Activated CD8-positive, alpha-beta T cell treated with anti-CD3 and anti-CD28 coated beads for 36 hours (primary cell): ENCODE measurements around the gene TNP2. TPM values are rescaled to one million over a fixed set of nuclear protein-coding genes. Genes with fewer than 3 reads are reported as not detected.

Source experiments
- ATAC-seq: fragments of 200-7000 bp; cut with Tn5 transposase; one replicate; pipeline ENCODE4 v1.10.0; 2021; ENCODE audit warnings: mild to moderate bottlenecking, moderate library complexity
- CTCF ChIA-PET: fragments of 350-600 bp; sonication (Branson Sonifier 250); formaldehyde crosslinking; loops from one replicate; lab custom pipeline; 2021; ENCODE audit warnings: antibody characterized with exemption; lab: Charles Lee
- POLR2A ChIA-PET: fragments of 350-600 bp; sonication (Branson Sonifier 250); formaldehyde crosslinking; loops from one replicate; lab custom pipeline; 2021; ENCODE audit warnings: antibody characterized with exemption; lab: Charles Lee
- DNase-seq: peaks from one replicate; pipeline ENCODE4 v3.0.0-alpha.2; 2020
- H3K27ac Mint-ChIP-seq: one replicate; pipeline ENCODE4 v1.8.0; 2021; ENCODE audit warnings: mild to moderate bottlenecking, mixed read lengths
- H3K27me3 Mint-ChIP-seq: one replicate; pipeline ENCODE4 v1.8.0; 2021; ENCODE audit warnings: mixed read lengths
- H3K36me3 Mint-ChIP-seq: one replicate; pipeline ENCODE4 v1.8.0; 2021; ENCODE audit warnings: low read depth, mixed read lengths
- H3K4me1 Mint-ChIP-seq: one replicate; pipeline ENCODE4 v1.8.0; 2021; ENCODE audit warnings: low read depth, mixed read lengths
- H3K4me3 Mint-ChIP-seq: one replicate; pipeline ENCODE4 v1.8.0; 2021; ENCODE audit warnings: mild to moderate bottlenecking, moderate library complexity, mixed read lengths
- H3K9me3 Mint-ChIP-seq: one replicate; pipeline ENCODE4 v1.8.0; 2021; ENCODE audit warnings: mixed read lengths
- intact Hi-C: fragments of 100-400 bp; cut with micrococcal nuclease; formaldehyde crosslinking; loops from one replicate; pipeline ENCODE4 v1.10.0; 2022
- total RNA-seq, 2 experiments: library from RNA; stranded (reverse); gene quantifications; one replicate each; pipeline ENCODE4 v1.2.3, GENCODE V29; 2021
- TF ChIP-seq, protein P1 (sequence below): fragments of 200-600 bp; IDR thresholded peaks from one replicate; pipeline ENCODE4 v1.8.0; 2022; ENCODE audit warnings: antibody characterized with exemption, mild to moderate bottlenecking

TNP2 gene
- total RNA-seq, 2 experiments from 2014 or later: not detected

GRCh38 chr16:11231367-11231970 lies 37.7 kb downstream of the TNP2 start:
- TF ChIP-seq, protein P1, sequence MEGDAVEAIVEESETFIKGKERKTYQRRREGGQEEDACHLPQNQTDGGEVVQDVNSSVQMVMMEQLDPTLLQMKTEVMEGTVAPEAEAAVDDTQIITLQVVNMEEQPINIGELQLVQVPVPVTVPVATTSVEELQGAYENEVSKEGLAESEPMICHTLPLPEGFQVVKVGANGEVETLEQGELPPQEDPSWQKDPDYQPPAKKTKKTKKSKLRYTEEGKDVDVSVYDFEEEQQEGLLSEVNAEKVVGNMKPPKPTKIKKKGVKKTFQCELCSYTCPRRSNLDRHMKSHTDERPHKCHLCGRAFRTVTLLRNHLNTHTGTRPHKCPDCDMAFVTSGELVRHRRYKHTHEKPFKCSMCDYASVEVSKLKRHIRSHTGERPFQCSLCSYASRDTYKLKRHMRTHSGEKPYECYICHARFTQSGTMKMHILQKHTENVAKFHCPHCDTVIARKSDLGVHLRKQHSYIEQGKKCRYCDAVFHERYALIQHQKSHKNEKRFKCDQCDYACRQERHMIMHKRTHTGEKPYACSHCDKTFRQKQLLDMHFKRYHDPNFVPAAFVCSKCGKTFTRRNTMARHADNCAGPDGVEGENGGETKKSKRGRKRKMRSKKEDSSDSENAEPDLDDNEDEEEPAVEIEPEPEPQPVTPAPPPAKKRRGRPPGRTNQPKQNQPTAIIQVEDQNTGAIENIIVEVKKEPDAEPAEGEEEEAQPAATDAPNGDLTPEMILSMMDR: no peak
- H3K4me3 Mint-ChIP-seq: peak overlapping the region; percentile 17
- CTCF ChIA-PET: interaction anchor here (0.9 to 1.0 kb wide), 2 partner anchors 14 to 24 kb away, joined by 4 to 5 read pairs; partner anchors contain the start of gene SOCS1
- H3K27ac Mint-ChIP-seq: peak overlapping the region; percentile 98
- ATAC-seq (no peak), DNase-seq (no peak)
- H3K4me1 Mint-ChIP-seq: peaks cover 69% of the 10 kb centered on the region
- H3K9me3 Mint-ChIP-seq: no peaks in the 10 kb centered on the region
- H3K27me3 Mint-ChIP-seq: no peaks in the 10 kb centered on the region
- POLR2A ChIA-PET: interaction anchor here (0.5 to 2.9 kb wide), 3 partner anchors 20 to 137 kb away, joined by 3 to 24 read pairs (median 3); partner anchors contain the start of gene SOCS1
- H3K36me3 Mint-ChIP-seq: no peaks in the 10 kb centered on the region
- intact Hi-C loops: no loop called here

GRCh38 chr16:11229906-11230305 lies 39.2 kb downstream of the TNP2 start:
- intact Hi-C loops: no loop called here
- CTCF ChIA-PET: no interaction called here
- H3K27ac Mint-ChIP-seq: peak overlapping the region; percentile 76

GRCh38 chr16:11229432-11229831 lies 39.7 kb downstream of the TNP2 start:
- no peak for DNase-seq
- ATAC-seq: no peak
- Mint-ChIP-seq H3K36me3 (no peaks in the 10 kb centered on the region), H3K9me3 (no peaks in the 10 kb centered on the region), H3K4me3 (no peak overlapping the region), H3K27me3 (no peaks in the 10 kb centered on the region), H3K27ac (peak overlapping the region; percentile 76), H3K4me1 (peaks cover 75% of the 10 kb centered on the region)
- TF ChIP-seq, protein P1: no peak
- intact Hi-C loops: no loop called here
- CTCF ChIA-PET: interaction anchor here (1.0 kb wide), 1 partner anchor 26 kb away, joined by 3 read pairs; no protein-coding TSS in a partner anchor
- POLR2A ChIA-PET: interaction anchor here (1.7 to 2.9 kb wide), 2 partner anchors 22 to 25 kb away, joined by 11 to 24 read pairs; partner anchors contain the start of gene SOCS1

More at GRCh38 chr16:11229906-11230305, 39.2 kb downstream of the TNP2 start:
- TF ChIP-seq, protein P1: no peak
- DNase-seq (no peak), ATAC-seq (no peak)
- Mint-ChIP-seq H3K4me1 (peaks cover 74% of the 10 kb centered on the region), H3K27me3 (no peaks in the 10 kb centered on the region), H3K36me3 (no peaks in the 10 kb centered on the region), H3K4me3 (no peak overlapping the region), H3K9me3 (no peaks in the 10 kb centered on the region)
- POLR2A ChIA-PET: interaction anchor here (1.7 to 2.9 kb wide), 2 partner anchors 22 to 25 kb away, joined by 11 to 24 read pairs; partner anchors contain the start of gene SOCS1

GRCh38 chr16:11225677-11226549 lies 43.2 kb downstream of the TNP2 start:
- H3K36me3 Mint-ChIP-seq: no peaks in the 10 kb centered on the region
- intact Hi-C loops: loop anchor here (1.0 to 2.0 kb wide), 2 partner anchors 7 to 65 kb away; no protein-coding TSS in a partner anchor
- H3K9me3 Mint-ChIP-seq: no peaks in the 10 kb centered on the region
- peak overlapping the region; percentile 98 for H3K27ac Mint-ChIP-seq
- ChIA-PET CTCF (interaction anchor here (0.9 to 3.5 kb wide), 13 partner anchors 7 to 262 kb away, joined by 3 to 21 read pairs (median 5); partner anchors contain the start of gene SOCS1), POLR2A (interaction anchor here (0.7 to 6.3 kb wide), 15 partner anchors 9 to 260 kb away, joined by 3 to 146 read pairs (median 6); partner anchors contain the start of gene SOCS1)
- peak overlapping the region; percentile 63 for H3K4me3 Mint-ChIP-seq
- DNase-seq (peak; percentile 47), ATAC-seq (no peak)
- TF ChIP-seq, protein P1: no peak
- H3K4me1 Mint-ChIP-seq: peaks cover 61% of the 10 kb centered on the region
- no peaks in the 10 kb centered on the region for H3K27me3 Mint-ChIP-seq
